H1 (cell line): ENCODE results near the gene COMMD1. TPM values are rescaled to one million over a fixed set of nuclear protein-coding genes. Genes with fewer than 3 reads are reported as not detected.

Experiments used
- CTBP2 ChIP-seq: IDR thresholded peaks from 2 replicates; pipeline ENCODE4 v1.7.0; 2011; ENCODE audit warnings: borderline replicate concordance, mild to moderate bottlenecking, moderate library complexity, mixed read lengths, low read length; ENCODE audit not compliant: insufficient read depth, insufficient read length
- POU5F1 ChIP-seq: IDR thresholded peaks from 2 replicates; pipeline ENCODE4 v1.6.1; 2011; ENCODE audit warnings: low read depth, mild to moderate bottlenecking, low read length, moderate library complexity
- RAD21 ChIP-seq, 2 experiments: IDR thresholded peaks in 1 of 2; conservative IDR thresholded peaks in 1 of 2; 2 replicates each; pipeline ENCODE4 v1.6.1; 2011; ENCODE audit warnings: low read depth in 2 of 2, low read length in 2 of 2, improper control_type of control experiment in 1 of 2, inconsistent platforms in 1 of 2, mild to moderate bottlenecking in 1 of 2, moderate library complexity in 1 of 2
- RNF2 ChIP-seq: fragments of 200-900, 300-1000 bp; sonication (generic); IDR thresholded peaks from 2 replicates; pipeline ENCODE4 v1.7.1; 2016; ENCODE audit warnings: borderline replicate concordance, low read depth, mild to moderate bottlenecking, antibody characterized with exemption, low read length; ENCODE audit not compliant: poor library complexity, severe bottlenecking; ENCODE audit errors: missing control alignments
- RXRA ChIP-seq: IDR thresholded peaks from 2 replicates; pipeline ENCODE4 v1.6.1; 2011; ENCODE audit warnings: low read depth, mild to moderate bottlenecking, low read length, moderate library complexity; ENCODE audit not compliant: insufficient read depth
- SIRT6 ChIP-seq: IDR thresholded peaks from one replicate; pipeline ENCODE4 v1.7.1; 2012; ENCODE audit warnings: low read length, inconsistent platforms
- SIX5 ChIP-seq: IDR thresholded peaks from 2 replicates; pipeline ENCODE4 v1.6.1; 2011; ENCODE audit warnings: mild to moderate bottlenecking, low read depth, low read length
- polyA plus RNA-seq, 7 experiments: library from polyadenylated mRNA; depleted of rRNA in 3 of 7; stranded (reverse) in 5 of 7; unstranded in 2 of 7; fragments of >200 nt in 5 of 7; fragments of 200-250 nt in 2 of 7; gene quantifications; 1 replicate in 5 of 7; 2 replicates in 1 of 7; 4 replicates in 1 of 7; pipeline versions ENCODE4 v1.2.1 to v1.2.3, GENCODE V29; 2011 to 2013; ENCODE audit warnings: missing spikeins in 2 of 7, mixed read lengths in 2 of 7
- total RNA-seq: library from RNA; stranded (reverse); fragmentation: NEBNext Ultra II Directional; extraction: Animal tissue kit (Norgen Biotek cat#: 25700); gene quantifications from 2 replicates; pipeline ENCODE4 v1.2.1, GENCODE V29; 2021

The COMMD1 gene
- total and polyA plus RNA-seq, 2 of the 8 experiments (the other 6 are each of a cell fraction or from before 2014, with no cell fraction given): 23.5 to 28.3 TPM

DNA sequence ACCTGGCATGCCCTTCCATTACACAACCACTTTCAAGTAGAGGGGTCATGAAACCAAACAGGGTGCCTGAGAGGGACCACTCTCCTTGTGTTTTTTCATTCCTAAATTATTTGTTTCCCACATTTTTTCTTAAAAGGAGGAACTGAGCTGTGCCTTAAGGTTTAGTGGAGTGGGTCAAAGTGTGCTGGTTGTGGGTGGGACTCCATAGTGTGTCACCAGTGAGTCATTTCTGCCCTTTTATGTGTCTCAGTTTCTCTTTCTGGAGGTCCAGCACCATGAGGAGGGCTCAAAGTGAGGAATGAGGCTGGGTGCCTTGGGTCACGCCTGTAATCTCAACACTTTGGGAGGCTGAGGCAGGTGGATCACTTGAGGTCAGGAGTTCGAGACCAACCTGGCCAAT lies 37.8 kb downstream of the COMMD1 start (continued):
- TF ChIP-seq SIRT6 (no peak), SIX5 (no peak), POU5F1 (no peak), RNF2 (no peak), CTBP2 (no peak), RAD21 (IDR thresholded peaks at IDR 0.05 in 1 of 2, conservative IDR thresholded peaks at IDR 0.05 in 1 of 2; ENCODE audit: low read depth in 2 of 2, low read length in 2 of 2) (no peak), RXRA (no peak)
